T-helper 17 cell (primary cell): Measurements from ENCODE around the gene FLT3. TPM values are rescaled to one million over a fixed set of nuclear protein-coding genes. Genes with fewer than 3 reads are reported as not detected.
A peak's percentile ranks its signal among the peaks of the same experiment; 100 is the strongest.
"Not testable (repeated sequence)": the region's sequence is repeated elsewhere in the genome, so short reads cannot be mapped to it uniquely, and the experiment has no call there.

Source experiments
- ATAC-seq: fragments of 150-1000 bp; cut with Tn5 transposase; 2 replicates; pipeline ENCODE4 v1.10.0; 2021; ENCODE audit warnings: mild to moderate bottlenecking, moderate library complexity
- DNase-seq, 3 donors: peaks; one replicate each; pipeline versions ENCODE4 v3.0.0 to v3.0.0-alpha.2; 2020 to 2021
- H3K9me3 ChIP-seq: one replicate; pipeline ENCODE4 v1.7.0; 2013; ENCODE audit warnings: low read length, mild to moderate bottlenecking; ENCODE audit not compliant: control insufficient read depth, poor library complexity, severe bottlenecking
- H3K27ac Mint-ChIP-seq: one replicate; pipeline ENCODE4 v1.8.0; 2022; ENCODE audit warnings: mild to moderate bottlenecking, moderate library complexity, mixed read lengths
- H3K27me3 Mint-ChIP-seq: one replicate; pipeline ENCODE4 v1.8.0; 2022; ENCODE audit warnings: mixed read lengths
- H3K36me3 Mint-ChIP-seq: one replicate; pipeline ENCODE4 v1.8.0; 2022; ENCODE audit warnings: low read depth, mixed read lengths
- H3K4me1 Mint-ChIP-seq: one replicate; pipeline ENCODE4 v1.8.0; 2022; ENCODE audit warnings: mild to moderate bottlenecking, mixed read lengths
- H3K4me3 Mint-ChIP-seq: one replicate; pipeline ENCODE4 v1.8.0; 2022; ENCODE audit warnings: mild to moderate bottlenecking, moderate library complexity, mixed read lengths
- total RNA-seq, 4 donors: library from RNA in 2 of 4; stranded (reverse) in 2 of 4; gene quantifications; one replicate each; pipeline ENCODE4 v1.2.3 and lab custom pipeline; 2022 to 2026

Gene FLT3
- total RNA-seq, 2 donors from 2014 or later = 0.22 to 0.70 TPM

DNA sequence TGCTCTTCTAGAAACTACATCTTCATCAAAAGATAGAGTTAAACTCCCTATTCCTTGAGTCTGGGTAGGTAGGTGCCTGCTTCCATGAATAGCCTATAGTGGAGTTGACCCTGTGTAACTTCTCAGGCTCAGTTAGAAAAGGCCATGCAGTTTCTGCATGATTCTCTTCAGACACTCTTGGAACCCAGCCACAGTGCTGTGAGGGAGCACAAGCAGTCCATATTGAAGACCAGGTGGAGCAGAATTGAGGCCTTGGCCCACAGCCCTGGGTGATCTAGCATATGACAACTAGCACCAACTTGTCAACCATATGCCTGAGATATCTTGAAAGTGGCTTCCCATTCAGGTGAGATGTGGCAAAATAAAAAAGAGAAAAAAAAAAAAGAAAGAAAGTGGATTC lies 27.7 kb upstream of the FLT3 start:
- Mint-ChIP-seq H3K4me1 (peaks cover 4% of the 10 kb centered on the region), H3K27me3 (no peaks in the 10 kb centered on the region), H3K4me3 (no peak overlapping the region), H3K36me3 (no peaks in the 10 kb centered on the region), H3K27ac (no peak overlapping the region)
- no peak for DNase-seq
- H3K9me3 ChIP-seq = no peaks in the 10 kb centered on the region
- no peak for ATAC-seq

DNA sequence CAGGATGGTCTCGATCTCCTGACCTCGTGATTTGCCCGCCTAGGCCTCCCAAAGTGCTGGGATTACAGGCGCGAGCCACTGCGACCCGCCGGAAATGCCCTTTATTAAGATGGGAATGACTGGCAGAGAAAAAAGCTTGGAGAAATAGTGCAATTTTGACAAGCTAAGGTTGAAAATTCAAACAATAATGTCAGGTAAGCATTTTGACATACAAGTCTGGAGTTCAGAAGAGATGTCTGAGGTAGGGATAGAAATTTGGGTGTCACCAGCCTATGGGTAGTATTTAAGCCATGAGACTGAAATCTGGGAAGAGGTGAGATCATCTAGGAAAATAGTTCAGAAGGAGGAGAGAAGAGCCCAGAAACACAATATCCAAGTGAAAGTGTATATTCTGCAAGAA lies 20.8 kb upstream of the FLT3 start:
- no peak overlapping the region for H3K27ac Mint-ChIP-seq
- peaks cover 4% of the 10 kb centered on the region for H3K36me3 Mint-ChIP-seq
- ATAC-seq (no peak), DNase-seq (no peak)
- H3K4me3 Mint-ChIP-seq = peak overlapping the region; percentile 28
- H3K9me3 ChIP-seq = no peaks in the 10 kb centered on the region
- H3K27me3 Mint-ChIP-seq = peaks cover 5% of the 10 kb centered on the region
- H3K4me1 Mint-ChIP-seq = peaks cover 9% of the 10 kb centered on the region

DNA sequence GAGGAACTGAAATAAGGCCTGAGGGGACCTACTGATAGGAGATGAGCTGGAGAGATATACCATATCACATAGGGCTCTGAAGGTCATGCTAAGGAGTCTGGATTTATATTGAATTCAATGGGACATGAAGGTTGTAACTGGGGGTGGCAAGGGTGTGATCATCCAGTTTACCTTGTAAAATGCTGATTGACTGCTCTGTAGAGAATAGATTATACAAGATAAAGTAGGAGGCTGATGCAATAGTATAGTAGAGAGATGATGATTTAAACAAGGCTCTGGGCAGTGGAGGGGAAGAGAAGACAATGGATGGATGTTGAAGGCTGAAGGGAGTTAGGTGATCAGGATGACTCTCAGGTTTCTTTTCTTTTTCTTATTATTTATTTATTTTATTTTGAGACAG lies 19.9 kb upstream of the FLT3 start:
- ATAC-seq (no peak), DNase-seq (no peak)
- Mint-ChIP-seq H3K4me1 (peaks cover 9% of the 10 kb centered on the region), H3K36me3 (peaks cover 4% of the 10 kb centered on the region), H3K27me3 (peaks cover 8% of the 10 kb centered on the region), H3K4me3 (no peak overlapping the region), H3K27ac (no peak overlapping the region)
- no peaks in the 10 kb centered on the region for H3K9me3 ChIP-seq

DNA sequence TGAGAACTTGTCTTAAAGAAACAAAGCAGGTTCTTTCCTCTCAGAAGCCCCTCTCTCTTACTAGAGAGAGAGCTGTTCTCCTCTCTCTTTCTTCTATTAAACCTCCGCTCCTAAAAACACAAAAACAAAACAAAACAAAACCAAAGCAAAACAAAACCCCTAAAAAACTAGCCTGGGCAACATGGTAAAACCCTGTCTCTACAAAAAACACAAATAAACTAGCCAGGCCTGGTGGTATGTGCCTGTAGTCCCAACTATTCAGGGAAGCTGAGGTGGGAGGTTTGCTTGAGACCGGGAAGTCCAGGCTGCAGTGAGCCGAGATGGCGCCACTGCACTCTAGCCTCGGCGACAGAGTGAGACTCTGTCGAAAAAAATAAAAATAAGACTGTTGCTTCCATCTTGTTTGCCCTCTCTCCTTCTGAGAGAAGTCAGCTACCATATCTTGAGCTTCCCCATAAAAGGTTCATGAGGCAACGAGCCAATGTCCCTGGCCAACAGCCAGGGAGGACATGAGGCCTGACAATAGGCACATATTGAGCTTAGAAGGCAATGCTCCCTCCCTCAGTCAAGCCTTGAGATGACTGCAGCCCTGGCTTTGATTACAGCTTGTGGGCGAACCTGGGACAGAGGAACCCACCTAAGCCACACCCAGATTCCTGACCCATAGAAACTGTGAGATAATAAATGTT lies 17.5 kb upstream of the FLT3 start:
- no peak overlapping the region for H3K27ac Mint-ChIP-seq
- no peak overlapping the region for H3K4me3 Mint-ChIP-seq
- H3K9me3 ChIP-seq = no peaks in the 10 kb centered on the region
- no peak for DNase-seq
- peaks cover 8% of the 10 kb centered on the region for H3K27me3 Mint-ChIP-seq
- peaks cover 4% of the 10 kb centered on the region for H3K36me3 Mint-ChIP-seq
- H3K4me1 Mint-ChIP-seq = peaks cover 7% of the 10 kb centered on the region
- no peak for ATAC-seq

- DNase-seq = no peak
- H3K27me3 Mint-ChIP-seq = peaks cover 8% of the 10 kb centered on the region
These were observed 16.4 kb upstream of the FLT3 start for GRCh38 chr13:28116736-28117135.

GRCh38 chr13:28110414-28110813 lies 10.0 kb upstream of the FLT3 start:
- ATAC-seq (no peak), DNase-seq (no peak)
- no peak overlapping the region for H3K27ac Mint-ChIP-seq
- H3K4me3 Mint-ChIP-seq = no peak overlapping the region
- H3K9me3 ChIP-seq = no peaks in the 10 kb centered on the region
- H3K27me3 Mint-ChIP-seq = peaks cover 10% of the 10 kb centered on the region
- H3K36me3 Mint-ChIP-seq = no peaks in the 10 kb centered on the region
- H3K4me1 Mint-ChIP-seq = no peaks in the 10 kb centered on the region

More at GRCh38 chr13:28116736-28117135, 16.4 kb upstream of the FLT3 start:
- no peaks in the 10 kb centered on the region for H3K9me3 ChIP-seq
- H3K4me3 Mint-ChIP-seq = no peak overlapping the region
- peaks cover 4% of the 10 kb centered on the region for H3K36me3 Mint-ChIP-seq
- no peak for ATAC-seq
- H3K4me1 Mint-ChIP-seq = peaks cover 5% of the 10 kb centered on the region
- no peak overlapping the region for H3K27ac Mint-ChIP-seq

DNA sequence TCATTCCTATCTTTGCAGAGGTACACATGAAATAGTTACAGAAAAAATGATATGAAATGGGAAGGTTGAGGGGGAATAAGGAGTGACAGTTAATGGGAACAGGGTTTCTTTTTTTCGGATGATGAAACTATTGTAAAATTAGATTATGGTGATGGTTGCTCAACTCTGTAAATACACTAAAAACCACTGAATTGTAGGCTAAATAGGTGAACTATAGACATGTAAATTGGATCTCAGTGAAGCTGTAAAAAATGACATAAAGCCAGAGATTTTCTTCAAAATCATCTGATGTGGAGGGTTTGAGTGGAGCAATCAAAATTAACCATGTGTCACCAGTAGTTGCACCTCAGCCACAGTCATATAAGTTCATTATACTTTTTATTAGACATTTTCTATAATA lies 6.6 kb upstream of the FLT3 start:
- no peak for ATAC-seq
- no peak overlapping the region for H3K4me3 Mint-ChIP-seq
- no peak overlapping the region for H3K27ac Mint-ChIP-seq

DNA sequence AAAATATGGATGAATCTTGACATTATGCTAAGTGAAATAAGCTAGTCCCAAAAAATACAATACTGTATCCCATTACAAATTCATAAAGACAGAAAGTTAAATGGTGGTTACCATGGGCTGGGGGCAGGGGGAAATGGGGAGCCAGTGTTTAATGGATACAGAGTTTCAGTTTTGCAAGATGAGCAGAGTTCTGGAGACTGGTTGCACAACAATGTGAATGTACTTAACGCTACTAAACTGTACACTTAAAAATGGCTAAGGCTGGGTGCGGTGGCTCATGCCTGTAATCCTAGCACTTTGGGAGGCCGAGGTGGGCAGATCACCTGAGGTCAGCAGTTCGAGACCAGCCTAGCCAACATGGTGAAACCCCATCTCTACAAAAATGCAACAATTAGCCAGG lies 1.5 kb upstream of the FLT3 start:
- H3K9me3 ChIP-seq, H3K4me3 Mint-ChIP-seq, DNase-seq, H3K27ac Mint-ChIP-seq, H3K36me3 Mint-ChIP-seq, ATAC-seq, H3K4me1 Mint-ChIP-seq: not testable (repeated sequence)
- H3K27me3 Mint-ChIP-seq = peaks cover 62% of the 10 kb centered on the region

More for the DNA sequence above, 6.6 kb upstream of the FLT3 start:
- no peaks in the 10 kb centered on the region for H3K9me3 ChIP-seq
- Mint-ChIP-seq H3K4me1 (no peaks in the 10 kb centered on the region), H3K27me3 (peaks cover 33% of the 10 kb centered on the region), H3K36me3 (no peaks in the 10 kb centered on the region)
- no peak for DNase-seq

GRCh38 chr13:28099396-28100149 lies 803 bp downstream of the FLT3 start:
- H3K4me1 Mint-ChIP-seq = peaks cover 3% of the 10 kb centered on the region
- peaks cover 2% of the 10 kb centered on the region for H3K36me3 Mint-ChIP-seq
- H3K27me3 Mint-ChIP-seq = peaks cover 71% of the 10 kb centered on the region
- H3K9me3 ChIP-seq = no peaks in the 10 kb centered on the region
- H3K4me3 Mint-ChIP-seq = peak overlapping the region; percentile 84
- no peak overlapping the region for H3K27ac Mint-ChIP-seq
- ATAC-seq (no peak), DNase-seq (no peak)

DNA sequence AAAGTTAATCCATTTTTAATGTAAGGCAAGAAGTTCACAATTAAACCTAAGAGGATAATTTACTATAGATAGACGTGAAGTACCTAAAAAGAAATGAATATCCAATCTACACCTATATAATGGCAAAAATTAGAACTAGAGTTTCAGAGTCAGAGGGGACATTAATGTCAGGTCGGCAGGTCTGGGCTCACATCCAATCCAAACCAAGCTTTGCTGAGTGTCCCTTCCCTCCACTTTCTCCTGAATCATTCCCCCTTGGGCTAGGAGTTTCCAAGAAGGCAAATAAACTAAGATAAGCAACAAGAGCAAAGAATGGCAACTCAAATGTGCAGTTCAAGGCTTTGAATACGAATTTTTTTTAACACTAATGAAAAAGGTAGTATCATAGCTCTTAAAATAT lies 2.9 kb downstream of the FLT3 start:
- no peak for DNase-seq
- ATAC-seq = no peak
- Mint-ChIP-seq H3K27ac (no peak overlapping the region), H3K4me1 (peaks cover 3% of the 10 kb centered on the region), H3K27me3 (peaks cover 69% of the 10 kb centered on the region), H3K36me3 (peaks cover 2% of the 10 kb centered on the region), H3K4me3 (no peak overlapping the region)
- no peaks in the 10 kb centered on the region for H3K9me3 ChIP-seq

GRCh38 chr13:28094306-28094705 lies 6.1 kb downstream of the FLT3 start:
- peaks cover 65% of the 10 kb centered on the region for H3K27me3 Mint-ChIP-seq
- H3K4me3 Mint-ChIP-seq = no peak overlapping the region
- H3K27ac Mint-ChIP-seq = no peak overlapping the region
- peaks cover 2% of the 10 kb centered on the region for H3K36me3 Mint-ChIP-seq
- H3K4me1 Mint-ChIP-seq = no peaks in the 10 kb centered on the region
- H3K9me3 ChIP-seq = no peaks in the 10 kb centered on the region
- ATAC-seq (no peak), DNase-seq (no peak)

GRCh38 chr13:28093881-28094280 lies 6.5 kb downstream of the FLT3 start:
- Mint-ChIP-seq H3K4me1 (no peaks in the 10 kb centered on the region), H3K36me3 (peaks cover 2% of the 10 kb centered on the region), H3K27me3 (peaks cover 63% of the 10 kb centered on the region), H3K4me3 (no peak overlapping the region), H3K27ac (no peak overlapping the region)
- H3K9me3 ChIP-seq = no peaks in the 10 kb centered on the region
- DNase-seq (no peak), ATAC-seq (no peak)

- peaks cover under 1% of the 10 kb centered on the region for H3K36me3 Mint-ChIP-seq
- H3K27me3 Mint-ChIP-seq = peaks cover 57% of the 10 kb centered on the region
- no peak for ATAC-seq
- no peak for DNase-seq
- H3K4me1 Mint-ChIP-seq = peaks cover 2% of the 10 kb centered on the region
- H3K9me3 ChIP-seq = no peaks in the 10 kb centered on the region
- H3K4me3 Mint-ChIP-seq = no peak overlapping the region
- H3K27ac Mint-ChIP-seq = no peak overlapping the region
These were observed 7.9 kb downstream of the FLT3 start for GRCh38 chr13:28092431-28092830.

GRCh38 chr13:28089065-28089464 lies 11.3 kb downstream of the FLT3 start:
- Mint-ChIP-seq H3K36me3 (no peaks in the 10 kb centered on the region), H3K27ac (no peak overlapping the region), H3K27me3 (peaks cover 52% of the 10 kb centered on the region), H3K4me3 (no peak overlapping the region), H3K4me1 (peaks cover 4% of the 10 kb centered on the region)
- H3K9me3 ChIP-seq = no peaks in the 10 kb centered on the region
- no peak for DNase-seq
- no peak for ATAC-seq
